HG03066 (cell line): ENCODE measurements around the gene SLC5A12.

Source experiments
- ATAC-seq: cut with Tn5 transposase; IDR thresholded peaks from one replicate; pipeline ENCODE4 v1.9.1; 2021; ENCODE audit warnings: low read depth; ENCODE audit not compliant: unreplicated experiment

SLC5A12 gene

DNA sequence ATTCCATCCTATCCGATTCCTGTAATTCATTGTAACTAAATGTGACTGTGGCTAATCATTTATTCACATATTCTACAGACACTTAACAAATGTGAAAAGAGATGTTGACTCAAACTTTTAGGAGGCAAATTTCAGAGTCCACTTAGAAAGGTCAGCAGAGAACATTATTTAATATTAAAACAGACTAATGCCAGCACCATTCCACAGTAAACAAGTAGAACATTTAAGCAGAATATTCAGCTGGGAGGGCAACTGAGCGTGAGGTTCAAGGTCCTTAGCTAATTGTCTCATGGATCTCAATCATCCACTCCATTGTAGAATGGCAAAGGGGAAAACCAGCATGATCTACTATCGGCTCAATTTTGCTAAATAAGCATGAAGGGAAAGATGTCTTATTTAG is 5.1 kb upstream of the SLC5A12 start:
- no peak for ATAC-seq

DNA sequence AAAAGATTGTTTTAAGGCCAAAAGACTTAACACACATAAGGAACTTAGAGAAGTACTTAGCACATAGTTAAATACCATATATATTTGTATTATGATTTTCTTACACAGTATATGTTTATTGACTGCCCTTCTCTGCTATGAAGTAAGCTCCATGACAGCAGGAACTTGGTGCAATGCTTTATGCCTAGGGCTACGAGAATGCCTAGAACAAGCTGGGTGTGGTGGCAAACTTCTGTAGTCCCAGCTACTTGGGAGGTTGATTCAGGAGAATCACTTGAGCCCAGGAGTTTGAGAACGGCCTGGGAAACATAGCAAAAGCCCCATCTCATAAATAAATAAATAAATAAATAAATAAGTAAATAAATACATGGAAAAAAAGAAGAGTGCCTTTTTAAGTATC is 1.9 kb downstream of the SLC5A12 start:
- ATAC-seq: no peak

GRCh38 chr11:26719289-26719973 is 2.4 kb downstream of the SLC5A12 start:
- no peak for ATAC-seq

DNA sequence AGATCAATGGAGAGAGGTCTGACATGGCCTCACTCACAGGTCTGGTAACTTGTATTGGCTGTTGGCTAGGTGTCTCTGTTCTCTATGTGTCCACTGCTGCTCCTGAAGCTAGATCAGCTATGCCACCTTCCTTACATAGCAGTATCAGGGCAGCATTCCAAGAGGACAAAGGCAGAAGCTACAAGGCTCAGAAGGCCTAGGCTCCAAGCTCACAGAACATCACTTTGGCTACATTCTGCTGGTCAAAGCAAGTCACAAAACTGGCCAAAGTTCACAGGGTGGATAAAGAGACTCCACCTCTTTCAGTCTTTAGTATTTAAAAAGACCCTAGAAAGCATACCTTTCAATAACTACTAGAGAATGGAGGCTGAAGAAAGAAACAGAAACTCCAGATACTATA is 4.1 kb downstream of the SLC5A12 start:
- ATAC-seq: no peak

DNA sequence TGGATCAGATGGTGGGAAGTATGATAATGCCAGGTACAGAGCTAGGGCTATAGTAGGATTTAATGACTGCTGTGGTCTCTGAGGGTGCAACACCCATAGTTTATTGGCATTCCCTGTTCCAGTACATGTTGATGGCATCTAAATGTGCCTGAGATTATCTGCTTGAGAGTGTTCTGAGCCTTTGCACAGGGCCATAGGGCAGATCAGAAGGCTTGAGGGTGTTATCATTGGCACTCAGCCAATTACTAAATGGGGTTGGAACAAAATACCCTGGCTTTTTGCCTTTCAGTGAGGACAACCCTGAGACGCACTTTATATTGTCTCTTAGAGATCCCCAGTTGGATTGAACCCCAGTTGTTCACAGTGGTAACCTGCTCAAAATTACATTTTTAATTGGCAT is 6.7 kb downstream of the SLC5A12 start:
- no peak for ATAC-seq

DNA sequence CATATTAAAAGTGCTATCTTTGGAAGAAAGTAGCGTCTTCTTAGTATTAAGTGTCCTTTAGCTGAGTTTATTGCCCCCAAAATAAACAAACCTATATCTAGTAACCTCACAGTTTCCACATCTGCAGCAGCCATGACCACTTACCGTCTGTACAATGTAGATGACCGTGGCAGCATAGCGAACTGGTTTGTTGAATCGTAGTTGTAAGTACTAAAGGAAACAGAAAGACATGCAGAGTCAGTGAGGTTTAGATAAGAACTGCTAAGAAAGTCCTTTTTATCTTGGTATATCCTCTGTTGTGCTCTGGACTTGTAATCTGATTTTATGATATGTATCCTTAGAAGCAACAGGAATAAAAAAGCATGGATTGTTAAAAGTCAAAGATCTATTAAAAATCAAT is 9.4 kb downstream of the SLC5A12 start:
- no peak for ATAC-seq

DNA sequence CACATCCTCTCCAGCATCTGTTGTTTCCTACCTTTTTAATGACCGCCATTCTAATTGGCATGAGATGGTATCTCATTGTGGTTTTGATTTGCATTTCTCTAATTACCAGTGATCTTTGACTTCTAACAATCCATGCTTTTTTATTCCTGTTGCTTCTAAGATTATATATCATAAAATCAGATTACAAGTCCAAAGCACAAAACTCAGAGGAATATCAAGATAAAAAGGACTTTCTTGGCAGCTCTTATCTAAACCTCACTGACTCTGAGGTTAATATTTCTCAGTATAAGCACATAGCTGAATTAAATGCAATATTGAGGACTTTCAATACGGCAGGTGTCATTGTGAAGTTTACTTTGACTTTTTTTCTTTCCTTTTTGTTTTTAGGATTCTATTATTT is 11.4 kb downstream of the SLC5A12 start:
- no peak for ATAC-seq

GRCh38 chr11:26708736-26709456 is 13.0 kb downstream of the SLC5A12 start:
- ATAC-seq: no peak

- ATAC-seq: no peak
These were observed 15.7 kb downstream of the SLC5A12 start for GRCh38 chr11:26706181-26706580.

- no peak for ATAC-seq
These were observed 17.6 kb downstream of the SLC5A12 start for GRCh38 chr11:26704249-26704648.

GRCh38 chr11:26703411-26704191 is 18.3 kb downstream of the SLC5A12 start:
- ATAC-seq: no peak

GRCh38 chr11:26702406-26702805 is 19.5 kb downstream of the SLC5A12 start:
- no peak for ATAC-seq

GRCh38 chr11:26700574-26701235 is 21.2 kb downstream of the SLC5A12 start:
- no peak for ATAC-seq

- no peak for ATAC-seq
These were observed 23.6 kb downstream of the SLC5A12 start for GRCh38 chr11:26698224-26698623.

- ATAC-seq: no peak
These were observed 25.5 kb downstream of the SLC5A12 start for GRCh38 chr11:26696330-26696729.

DNA sequence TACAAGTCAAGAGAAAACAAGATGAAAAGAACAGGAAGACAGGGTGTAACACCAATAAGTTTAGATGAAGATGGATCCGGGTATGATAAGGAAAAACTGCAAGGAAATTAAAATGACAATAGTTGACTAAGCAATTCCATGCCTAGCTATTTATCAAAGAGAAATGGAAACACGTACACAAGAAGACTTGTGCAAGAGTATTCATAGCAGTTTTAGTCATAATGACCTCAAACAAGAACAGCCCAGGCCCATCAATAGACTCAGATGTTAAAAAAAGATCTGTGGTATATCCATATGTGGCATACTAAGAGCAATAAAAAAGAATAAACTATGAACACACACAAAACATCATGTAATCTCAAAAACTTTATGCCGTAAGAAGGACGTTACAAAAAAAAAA is 33.2 kb downstream of the SLC5A12 start:
- ATAC-seq: no peak

- no peak for ATAC-seq
These were observed 34.5 kb downstream of the SLC5A12 start for GRCh38 chr11:26687351-26687750.

DNA sequence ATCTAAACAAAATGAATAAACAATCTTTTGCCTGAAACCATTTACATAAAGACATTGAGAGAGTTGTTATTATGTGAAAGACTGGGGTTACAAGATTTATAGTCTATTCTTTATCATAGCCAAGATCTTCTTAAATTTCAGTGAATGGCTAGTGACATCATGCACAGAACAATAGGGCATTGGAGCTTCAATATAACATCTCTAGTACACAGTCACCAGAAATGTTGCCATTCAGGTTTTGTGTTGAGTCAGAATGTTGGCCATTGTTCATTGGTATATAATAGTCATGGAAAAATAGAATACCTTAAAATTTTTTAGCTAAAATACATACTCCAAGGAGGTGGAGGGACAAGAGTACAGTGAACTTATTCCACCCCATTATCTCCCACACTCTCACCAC is 44.3 kb downstream of the SLC5A12 start:
- no peak for ATAC-seq

- no peak for ATAC-seq
These were observed 45.2 kb downstream of the SLC5A12 start for GRCh38 chr11:26676641-26677040.

DNA sequence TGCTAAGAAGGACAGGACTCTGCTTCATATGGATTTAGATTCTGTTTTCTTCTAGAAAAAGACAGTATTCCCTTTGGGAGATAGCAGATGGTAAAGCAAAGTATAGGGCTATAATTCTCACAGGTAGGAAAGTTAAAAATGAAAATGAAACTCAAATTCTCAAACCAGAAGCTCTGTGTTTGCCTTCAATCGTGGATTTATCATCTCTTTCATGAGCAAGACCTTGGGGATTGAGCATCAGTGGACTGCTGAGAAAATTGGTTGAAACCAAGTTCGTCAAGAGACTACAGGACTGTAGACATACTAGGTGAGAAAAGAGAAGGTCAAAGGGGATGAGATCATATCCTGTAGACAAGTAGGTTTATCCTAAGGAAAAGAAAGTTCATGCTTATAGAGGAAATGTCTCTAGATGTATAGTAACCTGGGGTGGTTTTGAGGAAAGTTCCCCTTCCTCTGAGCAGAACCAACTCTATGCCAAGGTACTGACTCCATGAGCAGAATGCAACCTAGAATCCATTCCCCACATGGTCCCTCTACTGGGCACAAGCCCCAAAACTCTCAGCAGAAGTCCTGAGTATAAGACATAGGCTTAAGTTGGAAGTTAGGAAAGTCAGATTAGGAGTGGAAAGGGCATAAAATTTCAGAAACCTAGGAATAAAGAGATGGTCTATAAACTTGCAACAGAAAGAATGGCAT is 46.5 kb downstream of the SLC5A12 start:
- ATAC-seq: no peak
